Esophagus (tissue), 2 donors: Measurements from ENCODE around the gene ENAM. TPM values are rescaled to one million over a fixed set of nuclear protein-coding genes. Genes with fewer than 3 reads are reported as not detected.

ENCODE experiments used
- H3K27ac ChIP-seq, 2 donors: one replicate each; pipeline ENCODE4 v1.5.1; 2013; ENCODE audit warnings: low read depth in 2 of 2, mild to moderate bottlenecking in 2 of 2, inconsistent platforms in 1 of 2, low read length in 1 of 2, moderate library complexity in 1 of 2
- H3K27me3 ChIP-seq, 2 donors: one replicate each; pipeline ENCODE4 v1.6.1; 2013; ENCODE audit warnings: low read length in 2 of 2, control low read depth in 1 of 2, mild to moderate bottlenecking in 1 of 2; ENCODE audit not compliant: insufficient read depth in 2 of 2, control insufficient read depth in 1 of 2
- H3K36me3 ChIP-seq, 2 donors: one replicate each; pipeline ENCODE4 v1.6.1; 2013; ENCODE audit warnings: low read length in 1 of 2; ENCODE audit not compliant: control insufficient read depth in 2 of 2, insufficient read depth in 2 of 2
- H3K4me1 ChIP-seq, 2 donors: one replicate each; pipeline ENCODE4 v1.6.1; 2013; ENCODE audit warnings: low read length in 1 of 2; ENCODE audit not compliant: control insufficient read depth in 2 of 2, insufficient read depth in 2 of 2
- H3K4me3 ChIP-seq, 2 donors: one replicate each; pipeline ENCODE4 v1.5.1; 2013; ENCODE audit warnings: low read length in 2 of 2, mild to moderate bottlenecking in 2 of 2, low read depth in 1 of 2, moderate library complexity in 1 of 2
- H3K9me3 ChIP-seq, 2 donors: one replicate each; pipeline ENCODE4 v1.6.1; 2013; ENCODE audit warnings: mild to moderate bottlenecking in 2 of 2, low read depth in 1 of 2, low read length in 1 of 2, moderate library complexity in 1 of 2; ENCODE audit not compliant: control insufficient read depth in 2 of 2, insufficient read depth in 1 of 2
- WGBS, 2 donors: extraction: QIAGEN DNeasy Blood & Tissue Kit; methylation state at CpG; one replicate each; pipeline ENCODE4 v1.1.7; 2013; 5-methylcytosine and 5-hydroxymethylcytosine counted together
- polyA plus RNA-seq, 2 donors: library from polyadenylated mRNA; stranded (reverse); fragments of 200-250 nt; gene quantifications; one replicate each; pipeline ENCODE4 v1.2.3, GENCODE V29; 2013
- donor health status: healthy with polysubstance abuse.
- donor health status: Bipolar disorder and iron deficiency.

The ENAM gene
- polyA plus RNA-seq, 2 donors, result not detected

- 75 to 76% methylated on average over 5 of the region's 5 CpGs for WGBS, 2 donors
- Histone ChIP-seq H3K4me1 (no peaks in the 10 kb centered on the region), H3K36me3 (no peaks in the 10 kb centered on the region), H3K9me3 (no peaks in the 10 kb centered on the region), H3K27me3 (no peaks in the 10 kb centered on the region), H3K4me3 (no peak overlapping the region), H3K27ac (no peak overlapping the region)
These were observed 27.6 kb upstream of the ENAM start for GRCh38 chr4:70600977-70601376.

GRCh38 chr4:70601422-70602039 is 27.0 kb upstream of the ENAM start:
- 33 to 48% methylated on average over 5 of the region's 5 CpGs for WGBS, 2 donors

GRCh38 chr4:70603856-70604255 is 24.7 kb upstream of the ENAM start:
- Histone ChIP-seq H3K36me3 (no peaks in the 10 kb centered on the region), H3K27ac (no peak overlapping the region), H3K27me3 (no peaks in the 10 kb centered on the region), H3K9me3 (no peaks in the 10 kb centered on the region), H3K4me3 (no peak overlapping the region), H3K4me1 (no peaks in the 10 kb centered on the region)
- 34 to 36% methylated on average over 3 of the region's 3 CpGs for WGBS, 2 donors

More at GRCh38 chr4:70601422-70602039, 27.0 kb upstream of the ENAM start:
- H3K4me1 ChIP-seq, result no peaks in the 10 kb centered on the region
- H3K4me3 ChIP-seq, result no peak overlapping the region
- no peaks in the 10 kb centered on the region for H3K27me3 ChIP-seq
- no peaks in the 10 kb centered on the region for H3K9me3 ChIP-seq
- H3K36me3 ChIP-seq, result no peaks in the 10 kb centered on the region
- H3K27ac ChIP-seq, result no peak overlapping the region

GRCh38 chr4:70606459-70606858 is 22.1 kb upstream of the ENAM start:
- Histone ChIP-seq H3K9me3 (no peaks in the 10 kb centered on the region), H3K36me3 (no peaks in the 10 kb centered on the region), H3K4me3 (no peak overlapping the region), H3K4me1 (no peaks in the 10 kb centered on the region), H3K27ac (no peak overlapping the region), H3K27me3 (no peaks in the 10 kb centered on the region)
- WGBS, 2 donors, result 70 to 71% methylated on average over 8 of the region's 8 CpGs

- no peaks in the 10 kb centered on the region for H3K36me3 ChIP-seq
- no peak overlapping the region for H3K4me3 ChIP-seq
- H3K27me3 ChIP-seq, result no peaks in the 10 kb centered on the region
- 87 to 95% methylated on average over 3 of the region's 3 CpGs for WGBS, 2 donors
- H3K4me1 ChIP-seq, result no peaks in the 10 kb centered on the region
- H3K27ac ChIP-seq, result no peak overlapping the region
- H3K9me3 ChIP-seq, result no peaks in the 10 kb centered on the region
These were observed 21.1 kb upstream of the ENAM start for GRCh38 chr4:70607334-70607853.

- Histone ChIP-seq H3K4me1 (no peaks in the 10 kb centered on the region), H3K4me3 (no peak overlapping the region), H3K36me3 (no peaks in the 10 kb centered on the region), H3K27ac (no peak overlapping the region), H3K9me3 (no peaks in the 10 kb centered on the region), H3K27me3 (no peaks in the 10 kb centered on the region)
- 76 to 82% methylated on average over 2 of the region's 2 CpGs for WGBS, 2 donors
These were observed 20.2 kb upstream of the ENAM start for GRCh38 chr4:70608324-70608723.

GRCh38 chr4:70613306-70614183 is 15.0 kb upstream of the ENAM start:
- no peaks in the 10 kb centered on the region for H3K4me1 ChIP-seq
- H3K9me3 ChIP-seq, result no peaks in the 10 kb centered on the region
- no peaks in the 10 kb centered on the region for H3K36me3 ChIP-seq
- WGBS, 2 donors, result 27 to 37% methylated on average over 9 of the region's 9 CpGs
- H3K27me3 ChIP-seq, result no peaks in the 10 kb centered on the region
- H3K27ac ChIP-seq, result no peak overlapping the region
- H3K4me3 ChIP-seq, result no peak overlapping the region

GRCh38 chr4:70614184-70614555 is 14.4 kb upstream of the ENAM start:
- H3K9me3 ChIP-seq, result no peaks in the 10 kb centered on the region
- H3K27me3 ChIP-seq, result no peaks in the 10 kb centered on the region
- no peak overlapping the region for H3K4me3 ChIP-seq
- no peaks in the 10 kb centered on the region for H3K4me1 ChIP-seq
- H3K36me3 ChIP-seq, result no peaks in the 10 kb centered on the region
- H3K27ac ChIP-seq, result no peak overlapping the region
- WGBS, 2 donors, result 61 to 70% methylated on average over 3 of the region's 3 CpGs

- Histone ChIP-seq H3K4me3 (no peak overlapping the region), H3K4me1 (no peaks in the 10 kb centered on the region), H3K9me3 (no peaks in the 10 kb centered on the region), H3K27me3 (no peaks in the 10 kb centered on the region), H3K27ac (no peak overlapping the region), H3K36me3 (no peaks in the 10 kb centered on the region)
- WGBS, 2 donors, result 87 to 94% methylated on average over 4 of the region's 4 CpGs
These were observed 9.3 kb upstream of the ENAM start for GRCh38 chr4:70619288-70619687.
